ENCODE data around the gene PROK1.

The PROK1 gene

GRCh38 chr1:110466646-110467280, 15.8 kb downstream of the PROK1 start:
- DNase-seq = no peak

GRCh38 chr1:110471131-110471530, 20.2 kb downstream of the PROK1 start:
- no peak for DNase-seq

GRCh38 chr1:110472546-110472945, 21.6 kb downstream of the PROK1 start:
- no peak for DNase-seq

- no peak for DNase-seq
These were observed 23.5 kb downstream of the PROK1 start for GRCh38 chr1:110474444-110474843.

- DNase-seq = no peak
These were observed 24.5 kb downstream of the PROK1 start for GRCh38 chr1:110475362-110476027.

- no peak for DNase-seq
These were observed 25.2 kb downstream of the PROK1 start for GRCh38 chr1:110476028-110476765.

- DNase-seq = no peak
These were observed 26.1 kb downstream of the PROK1 start for GRCh38 chr1:110477041-110477440.

- DNase-seq = no peak
These were observed 26.6 kb downstream of the PROK1 start for GRCh38 chr1:110477445-110477957.

GRCh38 chr1:110477967-110478640, 27.2 kb downstream of the PROK1 start:
- no peak for DNase-seq

- DNase-seq = no peak
These were observed 27.9 kb downstream of the PROK1 start for GRCh38 chr1:110478886-110479285.

GRCh38 chr1:110480356-110481096, 29.6 kb downstream of the PROK1 start:
- DNase-seq = no peak

GRCh38 chr1:110481968-110482623, 31.1 kb downstream of the PROK1 start:
- DNase-seq = no peak

GRCh38 chr1:110482662-110483307, 31.8 kb downstream of the PROK1 start:
- no peak for DNase-seq

GRCh38 chr1:110483308-110483685, 32.3 kb downstream of the PROK1 start:
- DNase-seq = no peak

GRCh38 chr1:110484801-110485200, 33.9 kb downstream of the PROK1 start:
- DNase-seq = no peak

GRCh38 chr1:110485725-110486124, 34.8 kb downstream of the PROK1 start:
- DNase-seq = no peak

GRCh38 chr1:110487726-110488125, 36.8 kb downstream of the PROK1 start:
- DNase-seq = no peak

- DNase-seq = no peak
These were observed 37.2 kb downstream of the PROK1 start for GRCh38 chr1:110488161-110488560.

- no peak for DNase-seq
These were observed 37.9 kb downstream of the PROK1 start for GRCh38 chr1:110488867-110489266.

- DNase-seq = no peak
These were observed 38.5 kb downstream of the PROK1 start for GRCh38 chr1:110489406-110489805.

GRCh38 chr1:110489973-110490542, 39.1 kb downstream of the PROK1 start:
- DNase-seq = no peak

Measured in activated CD4-positive, alpha-beta T cell treated with anti-CD3 and anti-CD28 coated beads, Interleukin-2, amount 50 U/mL, for 4 hours (primary cell).